ENCODE results near the gene PDILT. TPM values are rescaled to one million over a fixed set of nuclear protein-coding genes. Genes with fewer than 3 reads are reported as not detected.

PDILT gene
- polyA plus RNA-seq, 12 donors, result not detected

DNA sequence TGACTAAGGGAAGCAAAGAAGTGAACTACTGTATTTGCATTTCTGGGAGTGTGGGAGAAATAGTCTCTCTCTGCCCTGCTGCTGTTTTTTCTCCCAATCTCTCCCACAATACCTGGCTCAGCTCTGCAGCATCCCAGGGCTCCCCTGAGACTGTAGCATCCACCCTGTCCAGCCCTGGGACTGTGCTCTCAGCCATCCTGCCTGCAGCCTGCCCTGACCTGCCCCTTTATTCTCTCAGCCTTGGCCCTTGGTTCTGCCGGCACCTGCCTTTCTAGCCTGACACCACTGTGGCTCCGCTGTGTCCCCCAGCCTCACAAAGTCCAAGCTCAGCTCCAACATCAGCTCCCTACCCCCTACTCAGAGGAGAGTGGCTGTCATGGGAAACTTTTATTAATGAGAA, 1.9 kb downstream of the PDILT start:
- DNase-seq, result no peak

DNA sequence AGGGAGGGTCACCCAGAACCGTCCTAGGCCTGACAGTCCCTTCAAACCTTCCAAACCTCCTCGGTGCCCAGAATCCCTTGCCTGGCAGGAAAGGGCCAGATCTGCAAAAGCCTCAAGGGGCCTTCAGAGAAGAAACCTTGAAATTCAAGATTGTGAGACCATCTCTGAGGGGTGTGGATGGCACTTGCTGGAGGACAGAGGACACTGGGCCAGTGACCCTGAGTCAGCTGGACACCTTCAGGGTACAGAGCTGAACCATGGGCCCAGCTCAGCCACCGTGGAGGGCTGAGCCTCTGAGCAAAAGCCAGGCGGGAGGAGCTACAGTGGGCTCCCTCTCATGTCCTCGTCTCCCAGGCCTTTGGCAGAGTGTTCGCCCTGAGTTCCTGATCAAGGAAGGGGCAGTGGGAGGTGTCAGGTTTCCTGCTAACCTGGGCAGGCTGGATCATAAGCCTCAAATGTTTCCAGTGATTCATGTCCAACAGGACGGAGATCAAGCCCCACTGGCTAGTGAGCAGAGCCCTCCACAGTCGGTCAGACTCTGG, 3.0 kb downstream of the PDILT start:
- DNase-seq, result no peak

DNA sequence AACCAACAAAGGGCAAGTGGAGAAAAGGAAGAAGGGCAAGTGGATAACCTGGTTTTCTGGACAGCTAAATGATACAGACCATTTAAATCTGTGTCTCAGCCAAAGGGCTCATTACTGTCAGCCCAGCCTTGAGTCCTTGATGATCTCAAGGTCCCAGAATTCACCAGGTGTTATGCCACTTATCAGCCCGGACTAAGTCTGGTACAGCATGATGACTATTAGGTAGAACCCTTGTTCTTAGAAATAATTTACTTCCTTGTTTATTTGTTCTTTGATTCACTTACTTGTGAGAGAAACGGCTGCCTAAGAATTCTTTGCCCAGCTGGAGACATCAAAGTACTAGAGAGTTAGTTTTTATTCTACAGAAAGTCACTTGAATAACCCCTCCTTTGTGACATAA, 3.5 kb downstream of the PDILT start:
- DNase-seq, result no peak

DNA sequence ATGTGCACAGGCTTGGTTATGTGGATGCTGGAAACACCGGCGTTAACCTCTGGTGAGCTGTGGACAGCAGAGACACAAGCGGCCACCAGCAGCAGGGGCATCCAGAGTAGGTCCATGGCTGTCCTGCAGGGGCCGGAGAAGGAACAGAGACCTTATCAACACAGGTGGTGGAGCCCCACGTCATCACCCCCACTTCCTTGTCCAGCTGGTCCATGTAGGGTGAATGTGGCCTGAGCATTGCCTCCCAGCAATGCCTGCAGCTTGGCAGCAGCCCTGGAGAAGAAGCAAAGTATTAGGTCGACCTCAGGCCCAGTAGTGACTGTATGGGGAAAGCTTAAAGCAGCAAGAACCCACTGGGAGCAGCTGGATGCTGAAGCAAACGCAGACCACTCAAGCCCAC, 5.4 kb downstream of the PDILT start:
- DNase-seq, result no peak

GRCh38 chr16:20398603-20399002, 5.9 kb downstream of the PDILT start:
- DNase-seq, result no peak

- no peak for DNase-seq
Observed at GRCh38 chr16:20397468-20398074, 7.0 kb downstream of the PDILT start.

DNA sequence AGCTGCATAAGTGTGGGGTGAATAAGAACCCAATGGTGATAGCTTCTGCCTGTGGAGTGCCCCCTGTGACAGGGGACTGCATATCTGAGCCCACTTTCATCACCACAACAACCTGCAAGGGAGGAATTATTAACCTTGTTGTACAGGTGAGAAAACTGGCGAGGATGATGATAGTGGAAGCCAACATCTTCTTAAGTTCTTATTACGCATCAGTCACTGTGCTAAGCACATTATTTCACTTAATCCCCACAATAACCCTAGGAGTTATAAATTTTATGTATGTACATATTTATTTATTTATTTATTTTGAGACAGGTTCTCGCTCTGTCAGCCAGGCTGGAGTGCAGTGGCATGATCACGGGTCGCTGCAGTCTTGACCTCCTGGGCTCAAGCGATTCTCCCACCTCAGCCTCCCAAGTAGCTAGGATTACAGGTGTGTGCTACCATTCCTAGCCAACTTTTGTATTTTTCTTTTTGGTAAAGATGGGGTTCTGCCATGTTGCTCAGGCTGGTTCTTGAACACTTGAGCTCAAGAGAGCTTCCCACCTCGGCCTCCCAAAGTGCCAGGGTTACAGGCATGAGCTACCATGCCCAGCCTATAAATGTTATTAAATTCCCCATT, 7.6 kb downstream of the PDILT start:
- DNase-seq, result no peak

GRCh38 chr16:20395946-20396345, 8.6 kb downstream of the PDILT start:
- DNase-seq, result no peak

DNA sequence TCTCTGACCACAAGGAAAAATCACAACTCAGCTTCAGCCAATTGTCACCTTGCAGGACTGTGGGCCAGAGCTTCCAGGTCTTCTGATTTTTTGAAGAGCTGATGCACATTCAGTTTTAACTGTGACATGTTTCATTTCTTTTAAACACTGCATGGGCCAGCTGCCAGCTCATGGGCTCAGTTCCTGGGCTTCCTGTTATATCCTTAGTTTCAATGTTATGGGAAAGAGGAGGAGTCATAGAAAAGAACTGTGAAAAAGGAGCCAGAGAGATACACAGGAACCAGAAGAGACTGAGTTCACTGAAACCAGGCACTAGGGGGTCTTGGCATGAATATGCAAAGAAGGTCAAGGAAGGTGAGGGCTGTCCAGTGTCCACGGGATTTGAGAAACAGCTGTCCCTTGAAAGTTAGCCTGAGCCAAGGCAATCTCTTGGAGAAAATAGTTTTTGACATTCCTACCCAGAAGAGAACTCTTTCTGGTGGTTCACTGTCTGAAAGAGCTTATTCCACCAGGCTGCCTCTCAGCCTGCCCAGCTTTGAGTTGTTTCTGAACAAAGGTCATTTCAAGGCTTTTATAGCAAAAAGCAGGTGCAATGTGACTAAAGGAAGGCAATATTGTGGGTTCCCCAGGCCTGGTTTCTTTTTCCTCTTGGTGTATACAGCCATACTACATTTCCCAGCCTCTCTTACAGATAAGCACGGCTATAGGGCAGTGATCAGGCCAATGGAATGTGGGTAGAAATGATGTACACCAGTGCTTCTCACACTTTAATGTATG, 10.5 kb downstream of the PDILT start:
- peak; percentile 26 for DNase-seq

DNA sequence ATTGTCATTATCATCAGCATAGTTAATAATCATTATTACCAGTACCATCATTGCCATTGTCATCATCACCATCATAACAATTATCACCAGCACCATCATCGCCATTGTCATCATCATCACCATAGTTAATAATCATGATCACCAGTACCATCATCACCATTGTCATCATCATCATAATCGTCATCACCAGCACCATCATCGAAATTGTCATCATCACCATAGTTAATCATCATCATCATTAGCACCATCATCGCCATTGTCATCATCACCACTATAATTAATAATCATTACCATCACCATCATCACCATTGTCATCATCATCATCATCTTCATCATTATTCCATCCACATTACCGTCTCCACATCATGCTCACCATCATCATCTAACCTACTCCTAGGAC, 13.5 kb downstream of the PDILT start:
- DNase-seq, result no peak

GRCh38 chr16:20388854-20389253, 15.7 kb downstream of the PDILT start:
- no peak for DNase-seq

- no peak for DNase-seq
Observed at GRCh38 chr16:20387978-20388377, 16.6 kb downstream of the PDILT start.

DNA sequence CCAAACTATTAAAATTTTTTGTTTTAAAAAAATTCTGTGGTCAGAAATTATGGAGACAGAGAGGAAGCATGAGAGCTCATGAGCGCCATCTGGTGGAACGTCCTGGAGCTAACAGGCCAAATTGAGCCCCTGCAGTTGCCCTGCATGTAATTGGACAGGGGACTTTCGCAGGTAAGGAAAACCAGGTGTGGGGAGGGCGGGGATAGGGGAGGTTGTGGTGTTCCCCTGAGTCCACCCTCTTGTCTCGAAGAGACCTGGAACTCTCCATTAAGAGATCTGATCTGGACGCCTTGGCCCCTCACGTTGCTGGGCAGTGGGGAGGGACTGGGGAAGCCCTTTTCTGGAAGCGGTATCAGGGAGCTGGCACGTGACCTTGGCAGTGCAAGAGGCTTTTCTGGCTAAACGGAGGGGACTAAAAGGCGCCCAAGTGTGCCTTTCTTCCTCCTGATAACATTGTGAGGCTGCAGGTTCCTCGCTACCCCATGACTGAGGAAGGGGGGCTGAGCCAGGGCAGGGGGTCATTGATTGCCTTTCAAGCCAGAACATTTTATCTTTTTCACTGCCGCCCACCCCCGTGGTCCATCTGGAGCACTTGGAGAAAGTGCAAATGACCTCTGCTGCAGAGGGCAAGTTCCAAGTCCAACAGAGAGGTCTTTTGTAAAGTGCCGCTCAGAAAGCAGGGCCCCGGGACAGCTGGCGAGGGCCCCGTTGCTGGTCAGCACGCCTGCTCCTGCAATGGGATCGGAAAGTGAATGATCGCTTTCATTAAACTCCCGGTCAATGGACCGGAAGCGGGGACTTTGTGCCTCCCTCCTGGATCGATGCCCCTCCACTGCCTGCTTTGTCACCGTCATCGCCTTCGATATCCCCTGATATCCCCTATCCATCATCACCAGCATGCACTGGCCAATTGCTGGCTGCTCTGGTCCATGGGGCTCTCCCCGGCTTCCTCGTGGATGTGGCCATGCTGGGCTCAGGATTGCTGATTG, 18.4 kb downstream of the PDILT start:
- DNase-seq, result peak; percentile 48

DNA sequence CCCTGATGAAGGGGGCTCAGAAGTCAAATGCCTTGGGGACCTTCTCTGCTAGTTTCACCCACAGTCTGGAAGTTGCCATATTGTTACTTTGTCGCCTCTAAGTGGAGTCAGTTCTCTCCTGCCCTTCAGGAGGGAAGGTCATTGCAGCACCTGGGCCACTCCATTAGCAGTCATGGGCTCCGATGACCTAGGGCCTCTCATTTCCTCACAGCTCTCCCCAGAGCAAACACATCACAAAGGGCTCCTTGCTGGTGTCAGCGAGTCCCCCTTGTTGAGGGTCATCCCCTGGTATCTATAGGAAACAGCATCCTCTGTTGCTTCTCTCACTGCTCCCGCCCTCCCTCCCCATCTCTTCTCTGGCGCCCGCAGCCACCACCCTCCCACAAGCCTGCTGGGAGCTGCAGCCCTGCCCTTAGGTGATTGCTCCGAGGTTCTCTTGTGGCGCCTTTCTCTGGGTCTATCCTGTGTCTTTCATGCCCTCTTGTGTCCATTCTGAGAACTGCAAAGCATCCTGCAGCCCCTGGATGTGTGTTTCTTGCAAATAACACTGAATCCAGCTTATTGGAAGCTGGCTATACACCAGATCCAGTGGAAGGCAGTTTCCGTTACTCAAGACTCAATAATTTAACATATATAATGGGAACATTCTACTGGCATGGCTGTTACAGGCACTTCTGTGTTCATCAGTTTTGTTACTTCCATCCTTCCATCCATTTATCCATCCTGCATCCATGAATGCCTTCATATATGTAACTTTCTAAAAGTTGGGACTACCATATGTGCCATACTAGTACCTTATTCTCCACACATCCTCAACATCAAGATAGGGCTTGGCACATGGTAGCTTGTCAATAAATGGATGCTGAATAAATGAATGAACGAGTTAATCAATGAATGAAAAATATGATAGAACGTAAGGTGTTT, 21.2 kb downstream of the PDILT start:
- DNase-seq, result peak; percentile 45

- no peak for DNase-seq
Observed at GRCh38 chr16:20382202-20382948, 22.2 kb downstream of the PDILT start.

GRCh38 chr16:20380782-20381181, 23.8 kb downstream of the PDILT start:
- DNase-seq, result no peak

GRCh38 chr16:20377181-20377580, 27.4 kb downstream of the PDILT start:
- no peak for DNase-seq

DNA sequence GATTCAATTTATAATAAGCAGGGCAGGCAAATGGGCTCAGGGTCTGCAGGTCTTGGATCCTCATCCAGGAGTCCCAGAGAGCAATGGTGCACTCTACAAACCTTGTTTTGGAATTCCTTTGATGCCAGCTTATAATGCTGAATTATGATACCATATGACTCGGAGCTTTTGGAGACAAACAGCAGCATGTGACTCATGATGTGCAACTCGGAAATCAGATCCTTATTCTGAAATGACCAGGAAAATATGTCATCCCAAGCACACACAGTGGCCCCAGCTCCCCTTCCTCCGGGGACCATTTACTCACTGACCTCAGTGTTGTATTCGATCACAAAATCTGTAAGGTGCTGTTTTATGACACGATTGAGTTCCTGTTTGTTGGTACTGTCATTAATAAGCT, 31.8 kb downstream of the PDILT start:
- no peak for DNase-seq

DNA sequence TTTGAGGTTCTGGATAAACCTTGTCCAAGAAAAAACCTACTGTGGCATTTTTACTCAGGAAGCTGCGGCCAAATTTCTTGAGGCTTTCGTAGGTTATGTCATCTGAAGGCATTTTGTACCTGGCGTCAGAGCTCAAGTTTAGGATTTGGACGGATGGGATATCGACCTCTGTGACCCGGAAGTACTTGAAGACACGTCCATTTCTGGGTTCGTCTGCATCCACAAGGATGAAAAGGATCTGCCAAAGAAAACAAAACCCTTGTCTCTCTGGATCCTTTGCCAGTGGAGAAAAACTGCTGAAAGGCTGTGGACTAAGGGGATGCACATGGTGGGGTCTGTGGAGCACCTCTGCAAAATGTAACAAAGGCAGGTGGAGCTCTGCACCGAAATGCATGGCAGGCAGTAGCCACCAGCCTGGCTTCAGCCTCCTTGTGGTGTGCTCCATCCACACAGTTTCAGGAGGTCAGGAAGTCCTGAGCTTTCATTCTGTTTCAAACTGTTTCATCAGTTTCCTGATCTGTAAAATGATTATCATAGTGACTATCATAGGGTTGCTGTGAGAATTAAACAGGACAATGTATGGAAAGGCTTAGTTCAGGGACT, 35.0 kb downstream of the PDILT start:
- DNase-seq, result no peak

All from muscle of arm (tissue), 12 donors.